Sigmoid colon (tissue), 4 donors: ENCODE data around the gene ARPC5.

Source experiments
- CTCF ChIP-seq, 4 experiments: fragments of 450-650 bp in 3 of 4; fragments of 200-600 bp in 1 of 4; IDR thresholded peaks; one replicate each; pipeline ENCODE4 v1.5.1; 2016 to 2019; ENCODE audit warnings: antibody characterized with exemption in 4 of 4, mild to moderate bottlenecking in 3 of 4, moderate library complexity in 2 of 4
- EP300 ChIP-seq, 4 donors: sonication (generic); formaldehyde crosslinking; IDR thresholded peaks; one replicate each; pipeline ENCODE4 v1.6.1; 2017; ENCODE audit warnings: antibody characterized with exemption in 4 of 4
- POLR2A ChIP-seq, 2 donors: fragments of 450-650 bp; IDR thresholded peaks; one replicate each; pipeline ENCODE4 v1.6.1; 2016; ENCODE audit warnings: antibody characterized with exemption in 2 of 2, mild to moderate bottlenecking in 2 of 2, moderate library complexity in 2 of 2
- POLR2AphosphoS5 ChIP-seq, 4 donors: sonication (generic); formaldehyde crosslinking; IDR thresholded peaks; one replicate each; pipeline ENCODE4 v1.6.1; 2017; ENCODE audit warnings: antibody characterized with exemption in 4 of 4

GRCh38 chr1:183586926-183587325 is 48.7 kb downstream of the ARPC5 start:
- TF ChIP-seq CTCF (IDR thresholded peaks at IDR 0.05) (no peak), POLR2AphosphoS5 (IDR thresholded peaks at IDR 0.05) (no peak), POLR2A (IDR thresholded peaks at IDR 0.05) (no peak), EP300 (IDR thresholded peaks at IDR 0.05) (no peak)
